NB4 (cell line): ENCODE results near the gene ARHGAP18.

Experiments used
- MYC ChIP-seq: IDR thresholded peaks from 2 replicates; pipeline ENCODE4 v1.6.1; 2011; ENCODE audit warnings: low read depth, low read length
- POLR2A ChIP-seq: IDR thresholded peaks from 2 replicates; pipeline ENCODE4 v1.6.1; 2011; ENCODE audit warnings: mild to moderate bottlenecking; ENCODE audit not compliant: insufficient read length; ENCODE audit errors: extremely low read depth
- TF ChIP-seq, protein P1 (sequence below): IDR thresholded peaks from one replicate; pipeline ENCODE4 v1.5.1; 2012; ENCODE audit warnings: low read depth, low read length

DNA sequence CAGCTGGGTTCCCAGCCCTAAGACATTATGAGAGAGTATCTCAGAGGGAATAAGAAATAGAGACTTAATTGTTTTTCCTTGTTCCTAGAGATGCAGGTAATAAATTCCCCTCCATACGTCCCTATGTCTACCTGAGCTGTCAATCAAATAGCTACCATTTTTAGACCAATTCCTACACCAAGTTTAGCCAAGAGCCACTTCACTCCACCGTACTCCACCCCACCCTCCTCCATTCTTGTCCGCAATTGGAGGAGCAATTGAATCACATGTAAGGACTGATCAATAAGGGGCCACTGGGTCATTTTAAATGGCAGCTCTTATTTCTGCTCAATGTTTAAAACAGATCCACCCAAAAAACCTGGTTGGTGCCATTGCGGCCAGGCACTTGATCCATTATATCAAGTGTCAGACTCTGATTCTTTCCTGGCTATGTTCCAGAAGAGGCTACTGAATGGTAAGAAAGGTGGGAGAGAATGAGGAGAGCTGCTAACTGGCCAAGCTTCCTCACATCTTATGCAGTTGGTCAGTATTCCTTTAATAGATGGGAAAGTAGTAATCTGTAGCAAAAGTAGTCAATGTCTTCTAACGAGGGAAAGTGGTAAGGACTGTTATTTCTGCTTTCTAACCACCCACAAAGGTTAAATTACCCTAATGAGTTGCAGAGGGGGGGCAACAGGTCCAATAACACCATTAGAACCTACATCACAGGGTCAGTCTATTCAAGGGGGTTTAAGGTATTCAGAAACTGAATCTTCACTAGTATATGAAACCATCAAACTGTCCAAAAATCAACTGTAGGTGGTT, 34.1 kb downstream of the ARHGAP18 start:
- TF ChIP-seq, protein P1, sequence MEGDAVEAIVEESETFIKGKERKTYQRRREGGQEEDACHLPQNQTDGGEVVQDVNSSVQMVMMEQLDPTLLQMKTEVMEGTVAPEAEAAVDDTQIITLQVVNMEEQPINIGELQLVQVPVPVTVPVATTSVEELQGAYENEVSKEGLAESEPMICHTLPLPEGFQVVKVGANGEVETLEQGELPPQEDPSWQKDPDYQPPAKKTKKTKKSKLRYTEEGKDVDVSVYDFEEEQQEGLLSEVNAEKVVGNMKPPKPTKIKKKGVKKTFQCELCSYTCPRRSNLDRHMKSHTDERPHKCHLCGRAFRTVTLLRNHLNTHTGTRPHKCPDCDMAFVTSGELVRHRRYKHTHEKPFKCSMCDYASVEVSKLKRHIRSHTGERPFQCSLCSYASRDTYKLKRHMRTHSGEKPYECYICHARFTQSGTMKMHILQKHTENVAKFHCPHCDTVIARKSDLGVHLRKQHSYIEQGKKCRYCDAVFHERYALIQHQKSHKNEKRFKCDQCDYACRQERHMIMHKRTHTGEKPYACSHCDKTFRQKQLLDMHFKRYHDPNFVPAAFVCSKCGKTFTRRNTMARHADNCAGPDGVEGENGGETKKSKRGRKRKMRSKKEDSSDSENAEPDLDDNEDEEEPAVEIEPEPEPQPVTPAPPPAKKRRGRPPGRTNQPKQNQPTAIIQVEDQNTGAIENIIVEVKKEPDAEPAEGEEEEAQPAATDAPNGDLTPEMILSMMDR: no peak
- TF ChIP-seq MYC: no peak
- TF ChIP-seq POLR2A: no peak
